ENCODE measurements around the gene FAM163B.
"Not testable (repeated sequence)": the region's sequence is repeated elsewhere in the genome, so short reads cannot be mapped to it uniquely, and the experiment has no call there.

The FAM163B gene

GRCh38 chr9:133629221-133630110, 20.3 kb upstream of the FAM163B start:
- in situ Hi-C loops (cut with HindIII; ENCODE audit: low sequenced_read_pairs) = no loop called here
- no peak for DNase-seq (ENCODE audit: low read depth, low spot score)
- TF ChIP-seq CTCF (IDR thresholded peaks at IDR 0.05; ENCODE audit: low read depth, low read length) = no peak
- H3K4me3 ChIP-seq (ENCODE audit: low read depth, low read length) = no peak overlapping the region

DNA sequence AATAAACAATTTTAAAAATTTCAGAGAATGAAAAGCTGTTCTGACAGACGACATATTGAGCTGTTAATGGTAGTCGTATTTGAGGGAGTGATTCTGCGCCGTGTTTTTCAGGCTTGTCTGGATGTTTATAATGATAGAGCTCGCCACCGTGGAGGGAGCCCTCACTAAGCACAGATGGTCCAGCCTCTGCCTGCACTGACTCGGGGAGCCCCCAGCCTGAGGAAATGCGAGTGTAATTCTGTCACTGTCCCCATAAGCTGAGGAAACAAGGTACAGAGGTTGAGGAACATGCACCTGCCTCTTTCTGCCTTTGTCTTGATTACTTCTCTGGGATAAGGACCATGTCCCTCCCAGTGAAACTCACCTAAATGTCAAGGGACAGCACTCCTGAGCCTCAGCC, 19.6 kb upstream of the FAM163B start:
- H3K4me3 ChIP-seq (ENCODE audit: low read depth, low read length) = no peak overlapping the region
- no peak for DNase-seq (ENCODE audit: low read depth, low spot score)
- TF ChIP-seq CTCF (IDR thresholded peaks at IDR 0.05; ENCODE audit: low read depth, low read length) = no peak
- in situ Hi-C loops (cut with HindIII; ENCODE audit: low sequenced_read_pairs) = no loop called here

- no peak overlapping the region for H3K4me3 ChIP-seq (ENCODE audit: low read depth, low read length)
- no peak for DNase-seq (ENCODE audit: low read depth, low spot score)
- in situ Hi-C loops (cut with HindIII; ENCODE audit: low sequenced_read_pairs) = no loop called here
- no peak for TF ChIP-seq CTCF (IDR thresholded peaks at IDR 0.05; ENCODE audit: low read depth, low read length)
These were observed 18.2 kb upstream of the FAM163B start for GRCh38 chr9:133627341-133627740.

DNA sequence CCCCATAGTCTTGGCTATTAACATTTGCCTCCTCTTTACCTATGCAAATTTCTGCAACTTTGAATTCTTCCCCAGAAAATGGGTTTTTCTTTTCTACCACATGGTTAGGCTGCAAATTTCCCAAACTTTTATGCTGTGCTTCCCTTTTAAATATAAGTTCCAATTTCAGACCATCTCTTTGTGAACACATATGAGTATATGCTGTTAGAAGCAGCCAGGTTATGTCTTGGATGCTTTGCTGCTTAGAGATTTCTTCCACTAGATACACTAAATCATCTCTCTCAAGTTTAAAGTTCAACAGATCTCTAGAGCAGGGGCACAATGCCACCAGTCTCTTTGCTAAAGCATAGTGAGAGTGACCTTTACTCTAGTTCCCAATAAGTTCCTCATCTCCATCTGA, 16.8 kb upstream of the FAM163B start:
- in situ Hi-C loops (cut with HindIII; ENCODE audit: low sequenced_read_pairs); DNase-seq (ENCODE audit: low read depth, low spot score); H3K4me3 ChIP-seq (ENCODE audit: low read depth, low read length): not testable (repeated sequence)

- no peak overlapping the region for H3K4me3 ChIP-seq (ENCODE audit: low read depth, low read length)
- no peak for DNase-seq (ENCODE audit: low read depth, low spot score)
- no peak for TF ChIP-seq CTCF (IDR thresholded peaks at IDR 0.05; ENCODE audit: low read depth, low read length)
- in situ Hi-C loops (cut with HindIII; ENCODE audit: low sequenced_read_pairs) = no loop called here
These were observed 13.4 kb upstream of the FAM163B start for GRCh38 chr9:133622555-133622954.

- no peak for TF ChIP-seq CTCF (IDR thresholded peaks at IDR 0.05; ENCODE audit: low read depth, low read length)
- in situ Hi-C loops (cut with HindIII; ENCODE audit: low sequenced_read_pairs) = no loop called here
- no peak overlapping the region for H3K4me3 ChIP-seq (ENCODE audit: low read depth, low read length)
- DNase-seq (ENCODE audit: low read depth, low spot score) = no peak
These were observed 12.6 kb upstream of the FAM163B start for GRCh38 chr9:133621725-133622267.

DNA sequence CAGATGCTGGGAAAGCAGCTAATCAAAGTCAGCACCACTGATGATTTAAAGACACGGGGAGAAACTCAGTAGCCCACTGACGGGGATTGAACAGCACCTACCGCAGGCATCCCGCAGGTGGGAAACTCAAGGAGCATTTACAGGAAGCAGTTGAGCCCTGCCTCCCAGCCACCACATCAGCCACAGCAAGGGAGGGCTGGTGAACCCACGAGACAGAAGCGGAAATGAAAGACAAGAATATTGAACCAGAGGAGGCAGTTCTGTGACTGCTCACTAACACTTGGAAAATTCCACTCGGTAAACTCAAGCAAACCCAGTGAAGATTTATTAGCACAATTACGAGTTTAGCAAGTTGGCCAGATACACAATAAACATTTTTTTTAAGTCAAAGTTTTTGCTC, 10.6 kb upstream of the FAM163B start:
- no peak for TF ChIP-seq CTCF (IDR thresholded peaks at IDR 0.05; ENCODE audit: low read depth, low read length)
- H3K4me3 ChIP-seq (ENCODE audit: low read depth, low read length) = no peak overlapping the region
- in situ Hi-C loops (cut with HindIII; ENCODE audit: low sequenced_read_pairs) = no loop called here
- DNase-seq (ENCODE audit: low read depth, low spot score) = no peak
